Measurements from ENCODE around the gene DIP2B. TPM values are rescaled to one million over a fixed set of nuclear protein-coding genes. Genes with fewer than 3 reads are reported as not detected.

Gene DIP2B
- total and polyA plus RNA-seq, 12 donors, result 3.4 to 46.6 (median 25.0) TPM

DNA sequence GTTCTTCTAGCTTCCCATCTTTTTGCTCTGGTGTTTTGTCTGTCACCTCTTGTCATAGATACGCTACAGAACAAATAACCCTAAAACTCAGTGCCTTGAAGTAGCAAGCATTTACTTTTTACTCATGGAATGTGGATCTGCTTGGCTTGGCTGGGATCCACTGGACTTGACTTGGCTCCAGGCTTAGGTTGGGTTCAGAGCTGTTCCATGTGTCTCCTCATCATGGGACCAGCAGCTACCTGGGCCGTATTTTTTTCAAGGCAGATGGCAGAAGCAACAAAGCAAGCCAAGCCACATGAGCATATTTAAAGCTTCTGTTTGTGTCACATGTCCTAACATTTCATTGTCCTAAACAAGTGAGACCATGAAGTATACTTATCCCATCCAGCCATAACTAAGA lies 210.4 kb downstream of the DIP2B start:
- peaks cover 0 to 55% of the 10 kb centered on the region in 2 donors for H3K36me3 ChIP-seq (replicated peaks in 1 of 2)
- no peaks in the 10 kb centered on the region for H3K9me3 ChIP-seq (replicated peaks in 1 of 3)
- H3K4me1 ChIP-seq (replicated peaks in 1 of 2), result no peaks in the 10 kb centered on the region
- no peak overlapping the region for H3K27ac ChIP-seq
- intact Hi-C loops (cut with DNase I), result no loop called here
- WGBS, 4 donors, result 75 to 90% (median 80%) methylated on average over 2 of the region's 2 CpGs
- no peaks in the 10 kb centered on the region for H3K27me3 ChIP-seq
- H3K4me3 ChIP-seq, result no peak overlapping the region
- TF ChIP-seq, protein P1, sequence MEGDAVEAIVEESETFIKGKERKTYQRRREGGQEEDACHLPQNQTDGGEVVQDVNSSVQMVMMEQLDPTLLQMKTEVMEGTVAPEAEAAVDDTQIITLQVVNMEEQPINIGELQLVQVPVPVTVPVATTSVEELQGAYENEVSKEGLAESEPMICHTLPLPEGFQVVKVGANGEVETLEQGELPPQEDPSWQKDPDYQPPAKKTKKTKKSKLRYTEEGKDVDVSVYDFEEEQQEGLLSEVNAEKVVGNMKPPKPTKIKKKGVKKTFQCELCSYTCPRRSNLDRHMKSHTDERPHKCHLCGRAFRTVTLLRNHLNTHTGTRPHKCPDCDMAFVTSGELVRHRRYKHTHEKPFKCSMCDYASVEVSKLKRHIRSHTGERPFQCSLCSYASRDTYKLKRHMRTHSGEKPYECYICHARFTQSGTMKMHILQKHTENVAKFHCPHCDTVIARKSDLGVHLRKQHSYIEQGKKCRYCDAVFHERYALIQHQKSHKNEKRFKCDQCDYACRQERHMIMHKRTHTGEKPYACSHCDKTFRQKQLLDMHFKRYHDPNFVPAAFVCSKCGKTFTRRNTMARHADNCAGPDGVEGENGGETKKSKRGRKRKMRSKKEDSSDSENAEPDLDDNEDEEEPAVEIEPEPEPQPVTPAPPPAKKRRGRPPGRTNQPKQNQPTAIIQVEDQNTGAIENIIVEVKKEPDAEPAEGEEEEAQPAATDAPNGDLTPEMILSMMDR (IDR thresholded peaks at IDR 0.05), result no peak
- TF ChIP-seq POLR2A (IDR thresholded peaks at IDR 0.05), result no peak
- no peak for DNase-seq

DNA sequence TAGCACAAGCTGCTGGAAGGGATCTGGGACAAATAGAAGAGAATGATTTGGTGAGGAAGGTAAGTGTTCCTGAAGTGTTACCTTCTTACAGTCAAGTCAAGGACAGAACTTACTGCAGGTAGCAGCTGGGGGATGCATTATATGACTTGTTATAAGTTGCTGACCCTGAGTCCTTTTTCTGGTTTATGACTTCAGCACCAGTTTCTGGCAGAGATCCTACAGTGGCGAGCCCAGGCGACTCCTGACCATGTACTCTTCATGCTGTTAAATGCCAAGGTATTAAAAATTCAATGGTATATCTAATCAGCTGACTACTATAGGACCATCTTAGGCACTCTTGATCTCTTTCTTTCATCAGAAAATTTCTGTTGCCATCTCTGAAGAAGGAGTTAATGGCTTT lies 214.0 kb downstream of the DIP2B start:
- intact Hi-C loops (cut with DNase I), result no loop called here

DNA sequence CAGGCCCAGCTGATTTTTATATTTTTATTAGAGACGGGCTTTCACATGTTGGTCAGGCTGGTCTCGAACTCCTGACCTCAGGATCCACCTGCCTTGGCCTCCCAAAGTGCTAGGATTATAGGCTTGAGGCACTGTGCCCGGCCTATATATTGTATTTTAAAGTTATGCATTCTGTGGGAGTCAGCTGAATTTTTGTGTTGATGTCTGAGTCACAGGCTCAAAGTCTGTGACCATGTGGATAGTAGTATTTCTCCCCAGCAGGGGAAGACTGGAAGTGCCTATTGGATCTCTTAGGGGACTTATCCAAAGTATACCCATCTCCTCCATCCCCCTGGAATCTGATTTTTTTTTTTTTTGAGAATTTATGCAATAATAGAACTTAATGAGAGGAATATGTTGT lies 215.3 kb downstream of the DIP2B start:
- intact Hi-C loops (cut with DNase I), result no loop called here
- peaks cover 0 to 64% of the 10 kb centered on the region in 2 donors for H3K36me3 ChIP-seq (replicated peaks in 1 of 2)
- no peak overlapping the region for H3K27ac ChIP-seq
- H3K4me3 ChIP-seq, result no peak overlapping the region
- TF ChIP-seq POLR2A (IDR thresholded peaks at IDR 0.05), result no peak
- TF ChIP-seq, protein P1 (IDR thresholded peaks at IDR 0.05), result no peak
- no peaks in the 10 kb centered on the region for H3K9me3 ChIP-seq (replicated peaks in 1 of 3)
- 95 to 100% (median 98%) methylated on average over 3 of the region's 3 CpGs for WGBS, 4 donors
- peaks cover 0 to under 1% of the 10 kb centered on the region in 2 donors for H3K4me1 ChIP-seq (replicated peaks in 1 of 2)
- H3K27me3 ChIP-seq, result no peaks in the 10 kb centered on the region
- no peak for DNase-seq

More for the DNA sequence above, 214.0 kb downstream of the DIP2B start:
- Histone ChIP-seq H3K4me3 (no peak overlapping the region), H3K27ac (no peak overlapping the region), H3K27me3 (no peaks in the 10 kb centered on the region), H3K4me1 (replicated peaks in 1 of 2) (no peaks in the 10 kb centered on the region), H3K36me3 (replicated peaks in 1 of 2) (peaks cover 0 to 63% of the 10 kb centered on the region in 2 donors), H3K9me3 (replicated peaks in 1 of 3) (no peaks in the 10 kb centered on the region)
- TF ChIP-seq POLR2A (IDR thresholded peaks at IDR 0.05), result no peak
- TF ChIP-seq, protein P1 (IDR thresholded peaks at IDR 0.05), result no peak
- no peak for DNase-seq
- WGBS, 4 donors, result 88 to 97% (median 96%) methylated on average over 2 of the region's 2 CpGs

DNA sequence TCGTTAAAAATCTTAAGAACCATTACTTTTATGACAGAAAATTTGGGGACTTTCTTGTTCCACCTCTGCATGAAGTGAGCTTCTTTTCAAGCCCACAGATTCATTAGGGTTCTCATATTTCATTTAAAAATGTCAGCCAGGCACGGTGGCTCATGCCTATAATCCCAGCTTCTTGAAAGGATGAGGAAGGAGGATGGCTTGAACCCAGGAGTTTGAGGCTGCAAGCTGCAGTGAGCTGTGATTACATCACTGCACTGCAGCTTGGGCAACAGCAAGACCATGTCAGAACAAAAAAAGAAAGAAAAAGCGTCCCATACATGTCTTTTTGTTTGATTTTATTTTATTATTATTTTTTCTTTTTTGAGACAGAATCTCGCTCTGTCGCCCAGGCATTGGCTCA lies 215.7 kb downstream of the DIP2B start:
- Histone ChIP-seq H3K4me1 (replicated peaks in 1 of 2) (peaks cover 0 to 5% of the 10 kb centered on the region in 2 donors), H3K9me3 (replicated peaks in 1 of 3) (no peaks in the 10 kb centered on the region), H3K4me3 (no peak overlapping the region), H3K27ac (no peak overlapping the region), H3K36me3 (replicated peaks in 1 of 2) (peaks cover 0 to 66% of the 10 kb centered on the region in 2 donors), H3K27me3 (no peaks in the 10 kb centered on the region)
- intact Hi-C loops (cut with DNase I), result no loop called here
- no peak for DNase-seq
- WGBS, 4 donors, result 86 to 91% (median 89%) methylated on average over 5 of the region's 5 CpGs
- TF ChIP-seq, protein P1 (IDR thresholded peaks at IDR 0.05), result no peak
- TF ChIP-seq POLR2A (IDR thresholded peaks at IDR 0.05), result no peak

Data from adrenal gland (tissue), 12 donors.